ENCODE measurements around the gene C4BPA. TPM values are rescaled to one million over a fixed set of nuclear protein-coding genes. Genes with fewer than 3 reads are reported as not detected.

The C4BPA gene
- total and polyA plus RNA-seq, 2 of the 8 experiments (the other 6 are each of a cell fraction or from before 2014, with no cell fraction given): not detected

DNA sequence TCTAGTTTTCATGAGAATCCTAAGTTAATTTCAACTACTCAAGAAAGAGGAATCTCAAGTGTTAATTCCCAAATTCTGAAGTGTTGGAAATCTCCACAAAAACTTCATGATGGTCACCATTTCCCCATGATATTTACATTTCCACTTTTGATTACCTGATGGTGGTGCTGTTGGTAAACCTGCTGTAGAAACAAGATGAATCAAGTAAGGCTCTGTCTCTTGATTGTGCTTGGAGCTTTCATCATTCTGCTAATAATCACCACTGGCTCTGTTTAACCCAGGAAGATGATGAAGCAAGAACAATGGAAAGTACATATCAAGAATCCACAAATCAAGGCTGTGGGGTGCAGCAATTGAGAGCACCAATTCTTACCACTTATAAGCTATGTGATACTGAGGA lies 77.8 kb downstream of the C4BPA start:
- H2BK20ac ChIP-seq (ENCODE audit: low read length): no peak overlapping the region
- H3K18ac ChIP-seq (ENCODE audit: extremely low read depth, low read length): no peak overlapping the region
- H2AFZ ChIP-seq (ENCODE audit: low read length): no peak overlapping the region
- no peaks in the 10 kb centered on the region for H3K9me3 ChIP-seq (ENCODE audit: insufficient read depth in 2 of 2, low read depth in 1 of 2, low read length in 1 of 2)
- H3K36me3 ChIP-seq (ENCODE audit: control insufficient read depth in 2 of 4, insufficient read depth in 4 of 4, low read length in 3 of 4): no peaks in the 10 kb centered on the region
- peak; percentile 19 for FAIRE-seq
- H3K4me3 ChIP-seq (ENCODE audit: extremely low read depth in 1 of 4, insufficient read depth in 2 of 4, low read depth in 3 of 4, low read length in 4 of 4): no peak overlapping the region
- no peaks in the 10 kb centered on the region for H3K79me1 ChIP-seq (ENCODE audit: low read depth, low read length)
- H4K5ac ChIP-seq (ENCODE audit: insufficient read length, low read depth, low read length): no peak overlapping the region
- H3K23ac ChIP-seq (ENCODE audit: insufficient read length): no peak overlapping the region
- TF ChIP-seq RAD21 (IDR thresholded peaks at IDR 0.05 in 1 of 2, conservative IDR thresholded peaks at IDR 0.05 in 1 of 2; ENCODE audit: low read depth in 2 of 2, low read length in 2 of 2) (peak; percentile 50 to 64), SP2 (IDR thresholded peaks at IDR 0.05; ENCODE audit: low read length) (no peak), CBX5 (IDR thresholded peaks at IDR 0.05; ENCODE audit: low read depth, low read length) (no peak), POU5F1 (IDR thresholded peaks at IDR 0.05; ENCODE audit: low read depth, low read length) (no peak), MAFK (IDR thresholded peaks at IDR 0.05; ENCODE audit: low read depth, low read length) (no peak)
- TF ChIP-seq, protein P1, sequence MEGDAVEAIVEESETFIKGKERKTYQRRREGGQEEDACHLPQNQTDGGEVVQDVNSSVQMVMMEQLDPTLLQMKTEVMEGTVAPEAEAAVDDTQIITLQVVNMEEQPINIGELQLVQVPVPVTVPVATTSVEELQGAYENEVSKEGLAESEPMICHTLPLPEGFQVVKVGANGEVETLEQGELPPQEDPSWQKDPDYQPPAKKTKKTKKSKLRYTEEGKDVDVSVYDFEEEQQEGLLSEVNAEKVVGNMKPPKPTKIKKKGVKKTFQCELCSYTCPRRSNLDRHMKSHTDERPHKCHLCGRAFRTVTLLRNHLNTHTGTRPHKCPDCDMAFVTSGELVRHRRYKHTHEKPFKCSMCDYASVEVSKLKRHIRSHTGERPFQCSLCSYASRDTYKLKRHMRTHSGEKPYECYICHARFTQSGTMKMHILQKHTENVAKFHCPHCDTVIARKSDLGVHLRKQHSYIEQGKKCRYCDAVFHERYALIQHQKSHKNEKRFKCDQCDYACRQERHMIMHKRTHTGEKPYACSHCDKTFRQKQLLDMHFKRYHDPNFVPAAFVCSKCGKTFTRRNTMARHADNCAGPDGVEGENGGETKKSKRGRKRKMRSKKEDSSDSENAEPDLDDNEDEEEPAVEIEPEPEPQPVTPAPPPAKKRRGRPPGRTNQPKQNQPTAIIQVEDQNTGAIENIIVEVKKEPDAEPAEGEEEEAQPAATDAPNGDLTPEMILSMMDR (IDR thresholded peaks at IDR 0.05; ENCODE audit: control extremely low read depth in 1 of 3, insufficient read depth in 1 of 3, low read depth in 1 of 3, low read length in 3 of 3): peak in 2 of 3 experiments; percentile 13 to 23; a peak in 2 of 4 replicates
- H3K23me2 ChIP-seq (ENCODE audit: low read depth, low read length): no peaks in the 10 kb centered on the region
- no peak overlapping the region for H3K27ac ChIP-seq (ENCODE audit: low read depth, low read length)
- no peak overlapping the region for H3K9ac ChIP-seq (replicated peaks in 1 of 4; ENCODE audit: extremely low read depth in 1 of 4, low read depth in 3 of 4, low read length in 3 of 4)
- H3K4me1 ChIP-seq (replicated peaks in 1 of 4; ENCODE audit: control insufficient read depth in 3 of 4, insufficient read depth in 4 of 4, low read length in 3 of 4): no peaks in the 10 kb centered on the region
- no peak overlapping the region for H3K4me2 ChIP-seq (ENCODE audit: insufficient read depth in 1 of 2, low read depth in 2 of 2, low read length in 2 of 2)
- H2BK15ac ChIP-seq (ENCODE audit: low read length): no peak overlapping the region
- H4K8ac ChIP-seq (ENCODE audit: extremely low read depth, insufficient read depth, low read length): no peak overlapping the region
- no peak overlapping the region for H2BK120ac ChIP-seq (replicated peaks; ENCODE audit: low read depth, low read length)
- H4K91ac ChIP-seq (replicated peaks; ENCODE audit: insufficient read length, low read length): no peak overlapping the region
- H2AK5ac ChIP-seq (ENCODE audit: low read depth, low read length): no peak overlapping the region
- no peaks in the 10 kb centered on the region for H3K27me3 ChIP-seq (replicated peaks in 1 of 4; ENCODE audit: control insufficient read depth in 3 of 4, extremely low read depth in 1 of 4, insufficient read depth in 3 of 4, low read length in 3 of 4)
- H3K79me2 ChIP-seq (ENCODE audit: control insufficient read depth in 1 of 2, insufficient read depth in 2 of 2, low read length in 2 of 2): no peaks in the 10 kb centered on the region
- no peak overlapping the region for H2BK5ac ChIP-seq (ENCODE audit: low read depth, low read length)
- CTCF ChIA-PET (ENCODE audit: partially characterized antibody): interaction anchor here (0.6 to 1.2 kb wide), 3 partner anchors 147 to 267 kb away, joined by 3 read pairs; no protein-coding TSS in a partner anchor
- no peak overlapping the region for H2BK12ac ChIP-seq (ENCODE audit: low read depth, low read length)
- no peak overlapping the region for H3K14ac ChIP-seq (ENCODE audit: insufficient read length)
- no peak for DNase-seq (ENCODE audit: low read depth in 1 of 2, low spot score in 2 of 2)
- H3K56ac ChIP-seq (replicated peaks; ENCODE audit: insufficient read length, low read depth, low read length): no peak overlapping the region
- POLR2A ChIA-PET (ENCODE audit: partially characterized antibody): no interaction called here
- H3K4ac ChIP-seq (replicated peaks; ENCODE audit: insufficient read length, low read depth, low read length): no peak overlapping the region
- no peaks in the 10 kb centered on the region for H4K20me1 ChIP-seq (replicated peaks in 1 of 2; ENCODE audit: control insufficient read depth in 1 of 2, insufficient read depth in 2 of 2, low read length in 2 of 2)
